GM12874 (cell line): ENCODE results near the gene ABL2.

Experiments used
- CTCF ChIP-seq: IDR thresholded peaks from 2 replicates; pipeline ENCODE4 v1.5.1; 2011; ENCODE audit warnings: low read depth, mild to moderate bottlenecking, control low read depth, low read length, moderate library complexity; ENCODE audit not compliant: insufficient read depth

ABL2 gene

GRCh38 chr1:179229214-179230140 is at the start of gene ABL2:
ABL2 (minus strand) TSS chr1:179229677; CDS start chr1:179229397, 280 bp downstream.
- TF ChIP-seq CTCF: no peak

DNA sequence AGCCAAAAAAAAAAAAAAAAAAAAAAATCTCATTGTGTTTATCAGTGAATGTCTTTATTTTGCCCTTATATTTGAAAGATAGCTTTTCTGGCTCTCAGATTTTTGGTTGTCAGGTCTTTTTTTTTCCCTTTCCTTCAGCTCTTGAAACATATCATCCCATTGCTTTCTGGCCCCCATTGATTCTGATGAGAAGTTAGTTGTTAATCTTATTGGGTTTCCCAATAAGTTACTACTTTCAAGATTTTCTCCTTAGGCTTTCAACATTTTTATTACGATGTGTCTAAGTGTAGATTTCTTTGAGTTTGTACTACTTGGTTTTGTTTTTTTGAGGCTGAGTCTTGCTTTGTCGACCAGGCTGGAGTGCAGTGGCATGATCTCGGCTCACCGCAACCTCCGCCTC is 49.4 kb upstream of the ABL2 start:
- TF ChIP-seq CTCF: no peak

- no peak for TF ChIP-seq CTCF
These were observed 39.6 kb upstream of the ABL2 start for GRCh38 chr1:179269071-179269470.

DNA sequence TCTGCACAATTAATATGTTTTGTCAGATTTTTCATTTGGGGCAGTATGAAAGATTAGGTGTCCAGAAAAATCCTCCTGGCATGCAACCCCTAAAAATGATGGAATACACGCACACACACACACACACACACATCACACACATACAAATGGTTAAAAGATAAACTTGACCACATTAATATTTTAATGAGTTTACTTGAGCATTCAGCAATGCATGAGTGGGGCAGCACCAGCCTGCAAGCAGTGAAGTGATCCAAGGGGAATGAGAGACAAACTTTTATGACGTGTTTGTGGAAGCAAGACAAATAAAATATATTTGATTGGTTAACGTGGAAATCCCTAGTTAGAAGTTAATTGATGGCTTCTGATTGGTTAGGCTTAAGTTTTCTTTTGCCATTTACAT is 35.0 kb upstream of the ABL2 start:
- TF ChIP-seq CTCF: no peak

GRCh38 chr1:179263121-179263520 is 33.6 kb upstream of the ABL2 start:
- TF ChIP-seq CTCF: no peak

GRCh38 chr1:179262183-179262582 is 32.7 kb upstream of the ABL2 start:
- TF ChIP-seq CTCF: no peak

DNA sequence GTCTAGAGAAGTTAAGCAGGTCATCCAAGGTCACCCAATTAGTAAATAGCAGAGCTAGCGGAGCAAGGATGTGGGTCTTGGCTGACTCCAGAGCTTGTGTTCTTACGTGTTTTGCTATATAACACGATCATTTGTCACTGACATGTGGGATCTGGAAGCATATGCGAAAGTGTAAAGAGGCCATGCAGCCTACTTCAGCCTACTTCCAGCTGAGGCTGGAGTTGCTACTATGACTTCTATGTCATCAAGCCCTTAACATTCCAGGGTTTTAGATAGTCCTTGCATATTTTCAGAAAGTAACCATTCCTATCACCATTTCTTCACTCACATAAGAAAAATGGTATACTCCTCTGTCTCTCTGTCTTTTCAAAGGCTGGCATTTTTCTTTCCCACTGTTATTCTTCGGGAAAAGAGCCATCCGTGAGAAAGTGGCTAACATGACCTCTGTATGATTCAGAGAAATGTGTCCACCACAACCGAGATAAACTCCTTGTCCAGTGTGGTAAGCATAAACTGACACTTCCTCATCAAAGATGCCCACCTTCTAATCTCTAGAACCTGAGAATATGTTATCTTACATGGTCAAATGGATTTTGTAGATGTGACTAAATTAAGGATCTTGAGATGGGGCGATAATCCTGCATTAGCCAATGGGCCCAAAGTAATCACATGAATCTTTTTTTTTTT is 24.0 kb upstream of the ABL2 start:
- no peak for TF ChIP-seq CTCF
